ENCODE results near the gene SYCN.

GRCh38 chr19:39202998-39203355 is 1.1 kb downstream of the SYCN start:
- TF ChIP-seq SIN3A (IDR thresholded peaks at IDR 0.05; ENCODE audit: low read depth) (no peak), JUND (IDR thresholded peaks at IDR 0.05) (no peak)

Measured in HCT116 (cell line).